Liver (tissue), 3 donors: ENCODE data around the gene CCT6A.

Experiments used
- SP1 ChIP-seq: IDR thresholded peaks from 2 replicates; pipeline ENCODE4 v1.6.1; 2018; ENCODE audit warnings: antibody characterized with exemption, mild to moderate bottlenecking
- TF ChIP-seq, protein P1 (sequence below): IDR thresholded peaks from 2 replicates; pipeline ENCODE4 v1.6.1; 2016; ENCODE audit warnings: antibody characterized with exemption
- TF ChIP-seq, protein P2 (sequence below): fragments of 150-350 bp; IDR thresholded peaks from 2 replicates; pipeline ENCODE4 v1.5.1; 2017; ENCODE audit warnings: improper control_type of control experiment, low read depth, low read length; ENCODE audit not compliant: missing input control
- donor health status: healthy.
- donor health status: healthy.

DNA sequence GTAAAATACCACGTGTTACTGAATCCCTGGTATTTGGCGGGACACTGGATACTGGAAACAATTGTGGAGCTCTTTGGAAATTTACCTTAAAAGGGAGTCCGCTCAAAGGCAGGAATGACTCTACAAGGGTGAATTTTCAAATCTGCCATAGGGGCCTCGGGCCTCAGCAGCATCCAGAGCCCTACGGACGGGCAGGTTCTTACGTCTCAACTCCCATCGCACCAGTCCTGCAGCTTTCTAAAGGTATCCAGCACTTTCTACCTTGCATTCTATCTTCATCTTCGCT lies 569 bp upstream of the CCT6A start:
- no peak for TF ChIP-seq SP1
- TF ChIP-seq, protein P1, sequence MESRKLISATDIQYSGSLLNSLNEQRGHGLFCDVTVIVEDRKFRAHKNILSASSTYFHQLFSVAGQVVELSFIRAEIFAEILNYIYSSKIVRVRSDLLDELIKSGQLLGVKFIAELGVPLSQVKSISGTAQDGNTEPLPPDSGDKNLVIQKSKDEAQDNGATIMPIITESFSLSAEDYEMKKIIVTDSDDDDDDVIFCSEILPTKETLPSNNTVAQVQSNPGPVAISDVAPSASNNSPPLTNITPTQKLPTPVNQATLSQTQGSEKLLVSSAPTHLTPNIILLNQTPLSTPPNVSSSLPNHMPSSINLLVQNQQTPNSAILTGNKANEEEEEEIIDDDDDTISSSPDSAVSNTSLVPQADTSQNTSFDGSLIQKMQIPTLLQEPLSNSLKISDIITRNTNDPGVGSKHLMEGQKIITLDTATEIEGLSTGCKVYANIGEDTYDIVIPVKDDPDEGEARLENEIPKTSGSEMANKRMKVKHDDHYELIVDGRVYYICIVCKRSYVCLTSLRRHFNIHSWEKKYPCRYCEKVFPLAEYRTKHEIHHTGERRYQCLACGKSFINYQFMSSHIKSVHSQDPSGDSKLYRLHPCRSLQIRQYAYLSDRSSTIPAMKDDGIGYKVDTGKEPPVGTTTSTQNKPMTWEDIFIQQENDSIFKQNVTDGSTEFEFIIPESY: no peak
- TF ChIP-seq, protein P2, sequence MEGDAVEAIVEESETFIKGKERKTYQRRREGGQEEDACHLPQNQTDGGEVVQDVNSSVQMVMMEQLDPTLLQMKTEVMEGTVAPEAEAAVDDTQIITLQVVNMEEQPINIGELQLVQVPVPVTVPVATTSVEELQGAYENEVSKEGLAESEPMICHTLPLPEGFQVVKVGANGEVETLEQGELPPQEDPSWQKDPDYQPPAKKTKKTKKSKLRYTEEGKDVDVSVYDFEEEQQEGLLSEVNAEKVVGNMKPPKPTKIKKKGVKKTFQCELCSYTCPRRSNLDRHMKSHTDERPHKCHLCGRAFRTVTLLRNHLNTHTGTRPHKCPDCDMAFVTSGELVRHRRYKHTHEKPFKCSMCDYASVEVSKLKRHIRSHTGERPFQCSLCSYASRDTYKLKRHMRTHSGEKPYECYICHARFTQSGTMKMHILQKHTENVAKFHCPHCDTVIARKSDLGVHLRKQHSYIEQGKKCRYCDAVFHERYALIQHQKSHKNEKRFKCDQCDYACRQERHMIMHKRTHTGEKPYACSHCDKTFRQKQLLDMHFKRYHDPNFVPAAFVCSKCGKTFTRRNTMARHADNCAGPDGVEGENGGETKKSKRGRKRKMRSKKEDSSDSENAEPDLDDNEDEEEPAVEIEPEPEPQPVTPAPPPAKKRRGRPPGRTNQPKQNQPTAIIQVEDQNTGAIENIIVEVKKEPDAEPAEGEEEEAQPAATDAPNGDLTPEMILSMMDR: no peak
